Gastrocnemius medialis (tissue), 4 donors: Measurements from ENCODE around the gene MOXD1. TPM values are rescaled to one million over a fixed set of nuclear protein-coding genes. Genes with fewer than 3 reads are reported as not detected.

Source experiments
- ATAC-seq, 2 donors: fragments of 150-250 bp; one replicate each; pipeline ENCODE4 v1.9.1; 2016
- DNase-seq, 2 donors: peaks; one replicate each; pipeline ENCODE4 v3.0.0-alpha.2; 2019
- H3K27ac ChIP-seq, 4 donors: fragments of 200-600 bp; sonication (generic); 1 replicate in 1 of 4; 2 replicates in 3 of 4; pipeline ENCODE4 v1.5.1; 2016 to 2018; ENCODE audit warnings: mild to moderate bottlenecking in 2 of 4, moderate library complexity in 1 of 4
- H3K27me3 ChIP-seq, 3 donors: fragments of 200-600 bp; sonication (generic) in 2 of 3; 1 replicate in 1 of 3; 2 replicates in 2 of 3; pipeline versions ENCODE4 v1.5.1 to v1.6.0; 2016 to 2019; ENCODE audit warnings: mild to moderate bottlenecking in 1 of 3, moderate library complexity in 1 of 3
- H3K36me3 ChIP-seq, 2 donors: fragments of 200-600 bp; sonication (generic) in 1 of 2; one replicate each; pipeline ENCODE4 v1.5.1; 2017 to 2018
- H3K4me1 ChIP-seq, 2 donors: fragments of 200-600 bp; sonication (generic) in 1 of 2; one replicate each; pipeline ENCODE4 v1.5.1; 2016 to 2017; ENCODE audit warnings: mild to moderate bottlenecking in 2 of 2
- H3K4me3 ChIP-seq, 4 donors: fragments of 200-600 bp; sonication (generic) in 3 of 4; 1 replicate in 1 of 4; 2 replicates in 3 of 4; pipeline ENCODE4 v1.5.1; 2016 to 2019; ENCODE audit warnings: mild to moderate bottlenecking in 2 of 4
- H3K9me3 ChIP-seq, 3 donors: fragments of 200-600 bp; sonication (generic) in 2 of 3; 1 replicate in 1 of 3; 2 replicates in 2 of 3; pipeline ENCODE4 v1.5.1; 2016 to 2019
- POLR2A ChIP-seq, 2 donors: fragments of 450-650 bp; IDR thresholded peaks; one replicate each; pipeline ENCODE4 v1.6.1; 2017; ENCODE audit warnings: antibody characterized with exemption in 2 of 2, mild to moderate bottlenecking in 2 of 2, moderate library complexity in 2 of 2
- in situ Hi-C, 4 donors: fragments of 200-750 bp; cut with MboI; loops; one replicate each; pipeline versions ENCODE4 v1.15.0 to v1.8.0; 2017; ENCODE audit warnings: low sequenced_read_pairs in 4 of 4
- intact Hi-C: fragments of 100-400 bp; cut with DNase I; formaldehyde crosslinking; loops from one replicate; pipeline ENCODE4 v1.15.1; 2023; ENCODE audit warnings: low total_unique reads
- total RNA-seq, 4 donors: library from RNA; depleted of rRNA; stranded (reverse); fragments of >200 nt; gene quantifications; one replicate each; pipeline versions ENCODE4 v1.1.0 to v1.2.3, GENCODE V29; 2016
- TF ChIP-seq, protein P1 (sequence below), 5 experiments: fragments of 450-650 bp in 3 of 5; fragments of 200-600 bp in 2 of 5; sonication (generic) in 2 of 5; IDR thresholded peaks in 4 of 5; conservative IDR thresholded peaks in 1 of 5; 1 replicate in 4 of 5; 2 replicates in 1 of 5; pipeline ENCODE4 v1.5.1; 2016 to 2019; ENCODE audit warnings: antibody characterized with exemption in 5 of 5, mild to moderate bottlenecking in 3 of 5, moderate library complexity in 3 of 5

The MOXD1 gene
- total RNA-seq, 4 donors from 2014 or later: 0.62 to 0.69 (median 0.66) TPM; not detected in 1

DNA sequence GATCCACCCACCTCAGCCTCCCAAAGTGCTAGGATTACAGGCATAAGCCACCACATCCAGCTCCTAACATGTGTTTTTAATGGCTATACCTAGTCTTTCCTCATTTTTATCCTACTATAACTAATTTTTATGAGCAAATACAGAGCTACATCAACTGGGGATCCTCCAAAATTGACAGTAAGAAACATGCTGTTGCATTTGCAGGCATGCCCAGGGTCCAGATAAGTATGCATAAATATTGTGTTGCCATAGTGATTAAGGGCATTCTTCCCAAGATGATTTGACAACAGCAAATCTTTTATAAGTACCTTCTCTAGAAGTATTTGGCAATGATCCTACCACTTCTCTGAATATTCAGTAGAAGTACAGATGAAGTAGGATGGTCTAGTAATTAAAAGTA, 41.9 kb upstream of the MOXD1 start:
- Histone ChIP-seq H3K9me3 (peaks cover 0 to 11% (median 0%) of the 10 kb centered on the region in 3 donors), H3K27ac (no peak overlapping the region), H3K4me3 (no peak overlapping the region), H3K27me3 (no peaks in the 10 kb centered on the region), H3K4me1 (no peaks in the 10 kb centered on the region), H3K36me3 (no peaks in the 10 kb centered on the region)
- in situ Hi-C loops (no loop called here), intact Hi-C loops (no loop called here)
- no peak for DNase-seq
- no peak for ATAC-seq
- TF ChIP-seq POLR2A (IDR thresholded peaks at IDR 0.05): no peak

DNA sequence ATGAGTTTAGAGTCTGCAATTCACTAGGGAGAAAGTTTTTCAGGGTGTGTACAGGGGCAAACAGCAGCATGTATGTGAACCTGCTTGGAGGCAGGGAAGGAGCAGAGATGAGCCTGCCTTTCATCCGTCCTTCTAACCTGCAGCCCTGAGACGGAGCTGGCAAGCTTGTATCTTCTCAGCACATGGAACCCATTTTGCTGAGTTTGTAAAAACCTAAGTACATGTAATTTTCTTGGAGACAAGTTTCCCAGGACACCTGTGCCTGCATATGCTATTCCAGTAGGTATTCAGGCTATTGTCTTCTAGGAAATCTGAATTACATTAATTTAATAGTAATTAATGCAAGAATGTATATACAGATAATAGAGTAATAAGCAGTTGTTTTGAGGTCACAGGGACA, 28.8 kb upstream of the MOXD1 start:
- H3K36me3 ChIP-seq: no peaks in the 10 kb centered on the region
- H3K4me3 ChIP-seq: no peak overlapping the region
- DNase-seq (no peak), ATAC-seq (no peak)
- TF ChIP-seq POLR2A (IDR thresholded peaks at IDR 0.05): no peak
- TF ChIP-seq, protein P1, sequence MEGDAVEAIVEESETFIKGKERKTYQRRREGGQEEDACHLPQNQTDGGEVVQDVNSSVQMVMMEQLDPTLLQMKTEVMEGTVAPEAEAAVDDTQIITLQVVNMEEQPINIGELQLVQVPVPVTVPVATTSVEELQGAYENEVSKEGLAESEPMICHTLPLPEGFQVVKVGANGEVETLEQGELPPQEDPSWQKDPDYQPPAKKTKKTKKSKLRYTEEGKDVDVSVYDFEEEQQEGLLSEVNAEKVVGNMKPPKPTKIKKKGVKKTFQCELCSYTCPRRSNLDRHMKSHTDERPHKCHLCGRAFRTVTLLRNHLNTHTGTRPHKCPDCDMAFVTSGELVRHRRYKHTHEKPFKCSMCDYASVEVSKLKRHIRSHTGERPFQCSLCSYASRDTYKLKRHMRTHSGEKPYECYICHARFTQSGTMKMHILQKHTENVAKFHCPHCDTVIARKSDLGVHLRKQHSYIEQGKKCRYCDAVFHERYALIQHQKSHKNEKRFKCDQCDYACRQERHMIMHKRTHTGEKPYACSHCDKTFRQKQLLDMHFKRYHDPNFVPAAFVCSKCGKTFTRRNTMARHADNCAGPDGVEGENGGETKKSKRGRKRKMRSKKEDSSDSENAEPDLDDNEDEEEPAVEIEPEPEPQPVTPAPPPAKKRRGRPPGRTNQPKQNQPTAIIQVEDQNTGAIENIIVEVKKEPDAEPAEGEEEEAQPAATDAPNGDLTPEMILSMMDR (IDR thresholded peaks at IDR 0.05 in 4 of 5, conservative IDR thresholded peaks at IDR 0.05 in 1 of 5): no peak
- intact Hi-C loops (no loop called here), in situ Hi-C loops (no loop called here)
- no peaks in the 10 kb centered on the region for H3K27me3 ChIP-seq
- no peaks in the 10 kb centered on the region for H3K9me3 ChIP-seq
- no peak overlapping the region for H3K27ac ChIP-seq
- no peaks in the 10 kb centered on the region for H3K4me1 ChIP-seq

DNA sequence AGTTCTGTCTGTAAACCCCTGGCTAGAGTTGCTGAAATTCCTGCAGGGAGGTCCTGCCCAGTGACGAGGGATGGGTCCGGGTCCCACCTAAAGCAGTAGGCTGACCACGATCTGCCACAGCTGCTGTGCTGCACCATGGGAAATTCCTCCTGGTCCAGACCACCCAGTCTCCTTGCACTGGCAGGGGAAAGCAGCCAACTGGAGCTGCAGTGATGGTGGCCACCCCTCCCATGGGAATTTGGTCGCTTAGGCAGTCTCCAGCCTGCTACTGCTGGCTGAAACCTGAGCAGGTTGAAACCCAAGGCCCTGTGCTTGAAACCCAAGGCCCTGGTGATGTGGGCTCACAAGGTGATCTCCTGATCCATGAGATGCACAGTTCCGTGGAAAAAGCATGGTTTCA, 23.9 kb upstream of the MOXD1 start:
- Histone ChIP-seq H3K36me3 (no peaks in the 10 kb centered on the region), H3K9me3 (no peaks in the 10 kb centered on the region), H3K27me3 (no peaks in the 10 kb centered on the region), H3K4me1 (no peaks in the 10 kb centered on the region), H3K4me3 (no peak overlapping the region), H3K27ac (no peak overlapping the region)
- DNase-seq (no peak), ATAC-seq (no peak)
- intact Hi-C loops: no loop called here
- in situ Hi-C loops: no loop called here
- TF ChIP-seq, protein P1 (IDR thresholded peaks at IDR 0.05 in 4 of 5, conservative IDR thresholded peaks at IDR 0.05 in 1 of 5): no peak
- TF ChIP-seq POLR2A (IDR thresholded peaks at IDR 0.05): no peak

GRCh38 chr6:132423839-132424238, 22.6 kb upstream of the MOXD1 start:
- in situ Hi-C loops: no loop called here

GRCh38 chr6:132418235-132418965, 17.1 kb upstream of the MOXD1 start:
- no peak overlapping the region for H3K4me3 ChIP-seq
- DNase-seq: no peak
- no peak for TF ChIP-seq POLR2A (IDR thresholded peaks at IDR 0.05)
- TF ChIP-seq, protein P1 (IDR thresholded peaks at IDR 0.05 in 4 of 5, conservative IDR thresholded peaks at IDR 0.05 in 1 of 5): no peak
- no peak for ATAC-seq
- H3K27ac ChIP-seq: no peak overlapping the region
- intact Hi-C loops (no loop called here), in situ Hi-C loops (no loop called here)
- H3K9me3 ChIP-seq: no peaks in the 10 kb centered on the region
- H3K27me3 ChIP-seq: no peaks in the 10 kb centered on the region
- H3K36me3 ChIP-seq: no peaks in the 10 kb centered on the region
- H3K4me1 ChIP-seq: no peaks in the 10 kb centered on the region

More at GRCh38 chr6:132423839-132424238, 22.6 kb upstream of the MOXD1 start:
- Histone ChIP-seq H3K4me1 (no peaks in the 10 kb centered on the region), H3K27me3 (no peaks in the 10 kb centered on the region), H3K4me3 (no peak overlapping the region), H3K27ac (no peak overlapping the region), H3K36me3 (no peaks in the 10 kb centered on the region), H3K9me3 (no peaks in the 10 kb centered on the region)
- intact Hi-C loops: no loop called here
- ATAC-seq: no peak
- TF ChIP-seq, protein P1 (IDR thresholded peaks at IDR 0.05 in 4 of 5, conservative IDR thresholded peaks at IDR 0.05 in 1 of 5): no peak
- no peak for TF ChIP-seq POLR2A (IDR thresholded peaks at IDR 0.05)
- DNase-seq: no peak
